Lung (tissue), 12 donors: ENCODE data around the gene ALK. TPM values are rescaled to one million over a fixed set of nuclear protein-coding genes. Genes with fewer than 3 reads are reported as not detected.

Experiments used
- ATAC-seq: fragments of 200-7000 bp; cut with Tn5 transposase; one replicate; pipeline ENCODE4 v1.9.1; 2020; ENCODE audit warnings: moderate number of reproducible peaks; ENCODE audit not compliant: insufficient read depth, low FRiP score
- DNase-seq, 3 donors: peaks; one replicate each; pipeline ENCODE4 v3.0.0-alpha.2; 2013 to 2017
- H3K27ac ChIP-seq, 2 donors: one replicate each; pipeline ENCODE4 v1.5.1; 2013; ENCODE audit warnings: mild to moderate bottlenecking in 2 of 2, moderate library complexity in 2 of 2, control low read depth in 1 of 2, inconsistent platforms in 1 of 2, low read depth in 1 of 2, low read length in 1 of 2
- H3K27me3 ChIP-seq, 3 donors: one replicate each; pipeline ENCODE4 v1.5.1; 2013; ENCODE audit warnings: low read length in 2 of 3; ENCODE audit not compliant: control insufficient read depth in 3 of 3, insufficient read depth in 3 of 3
- H3K36me3 ChIP-seq, 4 donors: one replicate each; pipeline ENCODE4 v1.5.1; 2013; ENCODE audit warnings: low read length in 4 of 4, mild to moderate bottlenecking in 1 of 4, moderate library complexity in 1 of 4; ENCODE audit not compliant: control insufficient read depth in 4 of 4, insufficient read depth in 4 of 4
- H3K4me1 ChIP-seq, 5 donors: one replicate each; pipeline ENCODE4 v1.5.1; 2013; ENCODE audit warnings: low read length in 5 of 5, mild to moderate bottlenecking in 2 of 5, moderate library complexity in 1 of 5; ENCODE audit not compliant: control insufficient read depth in 5 of 5, insufficient read depth in 5 of 5
- H3K4me3 ChIP-seq: one replicate; pipeline ENCODE4 v1.5.1; 2013; ENCODE audit warnings: mild to moderate bottlenecking, control low read depth, moderate library complexity
- H3K9ac ChIP-seq, 2 donors: one replicate each; pipeline ENCODE4 v1.5.1; 2013; ENCODE audit warnings: low read length in 2 of 2, control low read depth in 1 of 2; ENCODE audit not compliant: insufficient read depth in 1 of 2
- H3K9me3 ChIP-seq, 4 donors: one replicate each; pipeline ENCODE4 v1.5.1; 2013; ENCODE audit warnings: low read length in 3 of 4, mild to moderate bottlenecking in 1 of 4, moderate library complexity in 1 of 4; ENCODE audit not compliant: control insufficient read depth in 4 of 4, insufficient read depth in 3 of 4
- CTCF ChIP-seq: IDR thresholded peaks from 2 replicates; pipeline ENCODE4 v1.5.1; 2012; ENCODE audit warnings: mild to moderate bottlenecking; ENCODE audit errors: control extremely low read depth, extremely low read depth
- WGBS, 2 donors: extraction: QIAGEN DNeasy Blood & Tissue Kit; methylation state at CpG; one replicate each; pipeline ENCODE4 v1.1.7; 2013; 5-methylcytosine and 5-hydroxymethylcytosine counted together
- polyA plus RNA-seq, 2 donors: library from polyadenylated mRNA; stranded (reverse); fragments of 200-250 nt; gene quantifications; one replicate each; pipeline ENCODE4 v1.2.1, GENCODE V29; 2013
- total RNA-seq, 2 donors: library from RNA; depleted of rRNA in 1 of 2; stranded (reverse); fragments of >200 nt in 1 of 2; gene quantifications; one replicate each; pipeline ENCODE4 v1.2.1, GENCODE V29; 2014 to 2021
- donor health status: control.
- donor health status: control.
- donor health status: Bipolar disorder and iron deficiency.
- donor health status: healthy.
- donor health status: DM: yes; HTN: yes; CAD: no.

The ALK gene
- total and polyA plus RNA-seq, 4 donors = 0.09 to 0.25 (median 0.10) TPM; not detected in 1

GRCh38 chr2:29763371-29763770 lies 158.0 kb downstream of the ALK start:
- DNase-seq = no peak
- Histone ChIP-seq H3K4me3 (no peak overlapping the region), H3K27ac (no peak overlapping the region), H3K9me3 (no peaks in the 10 kb centered on the region), H3K36me3 (no peaks in the 10 kb centered on the region), H3K27me3 (peaks cover 0 to 5% (median 0%) of the 10 kb centered on the region in 3 donors), H3K4me1 (peaks cover 0 to 12% (median 4%) of the 10 kb centered on the region in 5 donors), H3K9ac (no peak overlapping the region)
- TF ChIP-seq CTCF = no peak
- ATAC-seq = no peak
- WGBS, 2 donors = 26 to 51% methylated on average over 3 of the region's 3 CpGs

- no peaks in the 10 kb centered on the region for H3K36me3 ChIP-seq
- 71 to 80% methylated on average over 5 of the region's 5 CpGs for WGBS, 2 donors
- ATAC-seq (no peak), DNase-seq (no peak)
- TF ChIP-seq CTCF = no peak
- H3K27ac ChIP-seq = no peak overlapping the region
- no peaks in the 10 kb centered on the region for H3K27me3 ChIP-seq
- H3K4me1 ChIP-seq = peaks cover 0 to 12% (median 0%) of the 10 kb centered on the region in 5 donors
- H3K9me3 ChIP-seq = no peaks in the 10 kb centered on the region
- H3K9ac ChIP-seq = no peak overlapping the region
- H3K4me3 ChIP-seq = no peak overlapping the region
Measured at GRCh38 chr2:29762239-29762638, 159.1 kb downstream of the ALK start.

GRCh38 chr2:29761278-29761677 lies 160.1 kb downstream of the ALK start:
- WGBS, 2 donors = 44 to 95% methylated on average over 1 of the region's 1 CpG
- H3K4me1 ChIP-seq = peaks cover 0 to 12% (median 0%) of the 10 kb centered on the region in 5 donors
- no peak overlapping the region for H3K27ac ChIP-seq
- DNase-seq (peak in 1 of 3 donors; percentile 18), ATAC-seq (no peak)
- H3K9me3 ChIP-seq = no peaks in the 10 kb centered on the region
- H3K27me3 ChIP-seq = no peaks in the 10 kb centered on the region
- no peak overlapping the region for H3K4me3 ChIP-seq
- TF ChIP-seq CTCF = no peak
- H3K9ac ChIP-seq = no peak overlapping the region
- no peaks in the 10 kb centered on the region for H3K36me3 ChIP-seq

- Histone ChIP-seq H3K4me1 (peaks cover 0 to 12% (median 0%) of the 10 kb centered on the region in 5 donors), H3K9ac (no peak overlapping the region), H3K4me3 (no peak overlapping the region), H3K27ac (no peak overlapping the region), H3K9me3 (no peaks in the 10 kb centered on the region), H3K36me3 (no peaks in the 10 kb centered on the region), H3K27me3 (peaks cover 0 to 2% (median 0%) of the 10 kb centered on the region in 3 donors)
- no peak for DNase-seq
- no peak for TF ChIP-seq CTCF
- no peak for ATAC-seq
- WGBS, 2 donors = 79 to 85% methylated on average over 3 of the region's 3 CpGs
Measured at GRCh38 chr2:29760008-29760407, 161.4 kb downstream of the ALK start.
